GM13976 (cell line): Measurements from ENCODE around the gene PAGE4.

Experiments
- DNase-seq: peaks from one replicate; pipeline ENCODE4 v3.0.0; 2012; ENCODE audit warnings: low spot score
- in situ Hi-C: fragments of 300-500 bp; cut with MboI; formaldehyde crosslinking; loops from one replicate; pipeline ENCODE4 v1.12.0; 2022; ENCODE audit warnings: low sequenced_read_pairs, mixed read lengths, inconsistent platforms; ENCODE audit not compliant: unreplicated experiment
- TF ChIP-seq, protein P1 (sequence below): IDR thresholded peaks from 2 replicates; pipeline ENCODE4 v1.5.1; 2012; ENCODE audit warnings: borderline replicate concordance, mild to moderate bottlenecking; ENCODE audit not compliant: insufficient read depth; ENCODE audit errors: extremely low read depth, missing control alignments, control extremely low read depth

Gene PAGE4

DNA sequence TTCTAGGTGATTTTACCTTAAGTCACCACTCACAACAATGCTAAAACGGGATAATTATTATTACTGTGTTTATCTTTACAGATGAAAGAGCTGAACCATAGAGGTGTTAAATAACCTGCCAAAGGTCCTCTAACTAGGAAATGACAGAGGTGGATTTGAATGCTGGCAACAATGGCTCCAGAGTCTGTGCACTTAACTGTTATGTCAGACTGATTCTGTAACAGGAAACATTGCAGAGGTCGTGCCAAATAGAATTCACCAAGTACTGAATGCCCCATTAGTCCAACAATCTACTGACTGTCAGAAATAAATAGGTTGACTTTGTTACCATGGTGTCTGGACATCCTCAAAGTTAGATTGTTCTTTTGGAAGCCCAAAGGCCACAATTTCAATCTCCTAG, 29.2 kb downstream of the PAGE4 start:
- DNase-seq: no peak
- in situ Hi-C loops: no loop called here

DNA sequence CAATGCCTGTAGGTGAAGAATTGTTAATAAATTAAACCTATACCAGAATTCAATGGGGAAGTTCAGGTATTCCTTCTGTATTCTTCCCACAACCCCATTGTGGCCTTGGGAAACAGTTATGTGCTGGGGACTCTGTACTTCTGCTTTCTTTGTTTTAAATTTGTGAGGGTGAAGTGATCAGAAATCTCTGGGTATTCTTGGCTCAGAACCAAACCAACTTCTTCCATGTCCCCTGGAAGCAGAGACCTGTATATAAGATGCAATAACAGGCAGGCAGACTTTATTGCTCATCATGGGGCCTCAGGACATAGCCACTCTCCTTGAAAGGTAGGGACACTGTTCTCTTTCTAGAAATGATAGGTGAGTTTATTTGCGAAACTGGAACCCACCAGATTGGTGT, 30.4 kb downstream of the PAGE4 start:
- no peak for DNase-seq
- TF ChIP-seq, protein P1, sequence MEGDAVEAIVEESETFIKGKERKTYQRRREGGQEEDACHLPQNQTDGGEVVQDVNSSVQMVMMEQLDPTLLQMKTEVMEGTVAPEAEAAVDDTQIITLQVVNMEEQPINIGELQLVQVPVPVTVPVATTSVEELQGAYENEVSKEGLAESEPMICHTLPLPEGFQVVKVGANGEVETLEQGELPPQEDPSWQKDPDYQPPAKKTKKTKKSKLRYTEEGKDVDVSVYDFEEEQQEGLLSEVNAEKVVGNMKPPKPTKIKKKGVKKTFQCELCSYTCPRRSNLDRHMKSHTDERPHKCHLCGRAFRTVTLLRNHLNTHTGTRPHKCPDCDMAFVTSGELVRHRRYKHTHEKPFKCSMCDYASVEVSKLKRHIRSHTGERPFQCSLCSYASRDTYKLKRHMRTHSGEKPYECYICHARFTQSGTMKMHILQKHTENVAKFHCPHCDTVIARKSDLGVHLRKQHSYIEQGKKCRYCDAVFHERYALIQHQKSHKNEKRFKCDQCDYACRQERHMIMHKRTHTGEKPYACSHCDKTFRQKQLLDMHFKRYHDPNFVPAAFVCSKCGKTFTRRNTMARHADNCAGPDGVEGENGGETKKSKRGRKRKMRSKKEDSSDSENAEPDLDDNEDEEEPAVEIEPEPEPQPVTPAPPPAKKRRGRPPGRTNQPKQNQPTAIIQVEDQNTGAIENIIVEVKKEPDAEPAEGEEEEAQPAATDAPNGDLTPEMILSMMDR: no peak
- in situ Hi-C loops: no loop called here

More for the DNA sequence above, 29.2 kb downstream of the PAGE4 start:
- TF ChIP-seq, protein P1: no peak

DNA sequence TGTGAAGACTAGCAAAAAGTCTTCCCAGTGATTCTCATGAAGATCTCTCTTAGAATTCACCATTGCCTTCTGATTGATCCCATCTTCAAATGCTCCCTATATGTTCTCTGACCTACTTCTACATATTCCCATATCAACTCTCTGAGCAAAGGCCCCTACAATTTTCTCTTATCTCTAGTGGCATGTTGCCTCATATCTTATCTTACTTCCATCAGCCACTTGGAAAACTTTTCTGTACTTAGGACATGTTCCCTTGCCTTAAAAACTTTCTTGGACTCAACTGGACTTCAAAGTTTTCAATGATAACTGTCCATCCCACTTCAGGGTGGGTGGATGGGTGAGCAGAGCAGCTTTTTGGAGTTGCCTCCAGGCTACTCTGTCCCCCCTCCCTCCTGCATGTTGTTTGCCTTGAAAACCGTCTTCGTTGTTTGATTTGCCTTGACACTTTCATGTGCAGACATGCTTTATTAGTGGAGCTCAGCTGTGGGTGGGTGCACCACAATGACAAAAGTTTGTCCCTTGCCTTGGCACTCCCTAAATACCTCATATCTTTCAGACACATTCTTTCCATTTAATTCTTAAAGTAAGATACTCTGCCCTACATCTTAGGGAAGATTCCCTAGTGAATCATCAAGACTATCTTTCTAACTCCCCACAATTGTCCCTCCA, 31.9 kb downstream of the PAGE4 start:
- TF ChIP-seq, protein P1: no peak
- in situ Hi-C loops: no loop called here

DNA sequence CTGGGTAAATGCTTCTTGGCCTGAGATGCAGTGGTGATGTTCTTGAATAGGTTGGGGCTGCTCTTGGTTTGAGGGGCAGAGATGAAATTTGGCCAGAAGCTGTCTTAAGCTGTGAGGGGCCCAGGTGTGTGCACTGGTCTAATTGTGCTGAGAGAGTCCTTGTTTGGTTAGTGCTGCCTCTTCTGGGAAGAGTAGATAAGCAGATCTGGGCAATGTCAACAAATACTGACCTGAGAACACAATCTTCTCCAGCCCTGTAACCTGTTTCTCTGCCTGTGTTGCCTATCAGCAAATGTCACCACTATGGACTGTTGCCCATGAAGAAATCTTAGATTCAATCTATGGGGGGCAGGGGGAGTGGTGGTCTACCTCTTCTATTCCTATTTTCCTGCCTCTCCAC, 33.0 kb downstream of the PAGE4 start:
- in situ Hi-C loops: no loop called here
- TF ChIP-seq, protein P1: no peak
- no peak for DNase-seq

More for the DNA sequence above, 31.9 kb downstream of the PAGE4 start:
- DNase-seq: no peak

DNA sequence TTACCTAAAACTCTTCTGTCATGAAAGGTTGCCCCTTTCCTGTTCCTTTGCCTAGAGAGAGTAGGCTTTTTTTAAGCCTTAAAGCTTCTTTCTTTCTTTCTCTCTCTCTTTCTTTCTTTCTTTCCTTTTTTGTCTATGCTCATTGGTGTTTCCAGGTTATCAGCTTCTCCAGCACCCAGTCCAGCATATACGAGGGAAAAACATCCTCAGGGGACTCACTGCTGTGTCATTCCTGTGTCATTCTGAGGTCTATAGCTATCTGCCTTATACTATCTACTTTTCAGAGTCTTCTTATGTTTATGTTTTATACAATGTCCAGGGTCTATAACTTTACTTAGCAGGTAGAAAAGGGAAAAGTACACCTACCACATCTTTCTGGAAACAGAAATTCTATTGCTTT, 39.6 kb downstream of the PAGE4 start:
- in situ Hi-C loops: no loop called here
- TF ChIP-seq, protein P1: no peak
- DNase-seq: no peak

DNA sequence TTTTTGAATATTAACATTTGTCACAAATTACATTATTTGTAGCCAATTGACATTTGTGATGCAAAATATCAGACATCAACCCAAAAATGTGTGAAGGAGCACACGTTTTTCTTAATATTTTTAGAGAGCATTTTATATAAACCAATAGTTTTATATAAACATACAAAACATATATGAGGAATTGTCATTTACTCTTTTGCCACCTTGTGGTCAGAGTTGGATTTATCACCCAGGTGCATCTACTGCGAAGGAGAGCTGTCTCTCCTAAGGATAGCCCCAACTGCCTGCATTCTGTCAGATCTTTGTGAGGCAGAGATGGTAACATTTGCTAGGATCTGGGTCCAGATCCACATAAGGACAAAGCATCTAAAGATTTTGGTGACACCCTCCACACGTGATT, 47.6 kb downstream of the PAGE4 start:
- in situ Hi-C loops: no loop called here
- TF ChIP-seq, protein P1: no peak
- peak; percentile 51 for DNase-seq
